Esophagus squamous epithelium (tissue), 4 donors: ENCODE data around the gene SCN9A.

Source experiments
- POLR2A ChIP-seq, 4 donors: fragments of 450-650 bp; IDR thresholded peaks; one replicate each; pipeline ENCODE4 v1.6.1; 2017; ENCODE audit warnings: antibody characterized with exemption in 4 of 4, mild to moderate bottlenecking in 4 of 4, moderate library complexity in 3 of 4
- TF ChIP-seq, protein P1 (sequence below), 6 experiments: fragments of 450-650 bp in 4 of 6; fragments of 200-600 bp in 2 of 6; sonication (generic) in 2 of 6; IDR thresholded peaks; one replicate each; pipeline ENCODE4 v1.5.1; 2016 to 2019; ENCODE audit warnings: antibody characterized with exemption in 6 of 6, mild to moderate bottlenecking in 4 of 6, moderate library complexity in 4 of 6

GRCh38 chr2:166321076-166321475 is 54.7 kb downstream of the SCN9A start:
- no peak for TF ChIP-seq POLR2A (IDR thresholded peaks at IDR 0.05)
- TF ChIP-seq, protein P1, sequence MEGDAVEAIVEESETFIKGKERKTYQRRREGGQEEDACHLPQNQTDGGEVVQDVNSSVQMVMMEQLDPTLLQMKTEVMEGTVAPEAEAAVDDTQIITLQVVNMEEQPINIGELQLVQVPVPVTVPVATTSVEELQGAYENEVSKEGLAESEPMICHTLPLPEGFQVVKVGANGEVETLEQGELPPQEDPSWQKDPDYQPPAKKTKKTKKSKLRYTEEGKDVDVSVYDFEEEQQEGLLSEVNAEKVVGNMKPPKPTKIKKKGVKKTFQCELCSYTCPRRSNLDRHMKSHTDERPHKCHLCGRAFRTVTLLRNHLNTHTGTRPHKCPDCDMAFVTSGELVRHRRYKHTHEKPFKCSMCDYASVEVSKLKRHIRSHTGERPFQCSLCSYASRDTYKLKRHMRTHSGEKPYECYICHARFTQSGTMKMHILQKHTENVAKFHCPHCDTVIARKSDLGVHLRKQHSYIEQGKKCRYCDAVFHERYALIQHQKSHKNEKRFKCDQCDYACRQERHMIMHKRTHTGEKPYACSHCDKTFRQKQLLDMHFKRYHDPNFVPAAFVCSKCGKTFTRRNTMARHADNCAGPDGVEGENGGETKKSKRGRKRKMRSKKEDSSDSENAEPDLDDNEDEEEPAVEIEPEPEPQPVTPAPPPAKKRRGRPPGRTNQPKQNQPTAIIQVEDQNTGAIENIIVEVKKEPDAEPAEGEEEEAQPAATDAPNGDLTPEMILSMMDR (IDR thresholded peaks at IDR 0.05), result no peak
